ENCODE results near the gene GRPEL1.

The GRPEL1 gene

DNA sequence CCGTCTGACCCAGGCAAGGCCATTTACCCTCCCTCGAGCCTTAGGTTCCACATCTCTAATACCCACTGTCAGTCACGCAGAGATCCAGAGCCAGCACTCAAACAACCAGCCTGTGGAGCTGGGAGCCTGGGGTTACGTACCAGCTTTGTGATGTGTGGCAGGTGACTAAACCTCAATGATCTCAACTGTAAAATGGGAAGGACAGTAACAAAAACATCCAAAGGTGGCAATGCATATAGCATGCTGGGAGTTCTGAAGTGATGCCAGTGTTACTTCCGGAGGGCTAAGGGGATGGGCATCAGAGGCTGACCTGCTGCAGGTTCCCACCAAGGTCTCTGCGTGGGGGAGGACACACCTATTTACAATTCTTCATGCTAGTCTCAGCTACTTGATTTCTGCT is 6.0 kb downstream of the GRPEL1 start:
- H3K4me1 Mint-ChIP-seq (ENCODE audit: low read depth) = peaks cover 32% of the 10 kb centered on the region
- peaks cover 5% of the 10 kb centered on the region for H3K36me3 Mint-ChIP-seq
- no peaks in the 10 kb centered on the region for H3K27me3 Mint-ChIP-seq
- H3K4me3 Mint-ChIP-seq = no peak overlapping the region
- no peak overlapping the region for H3K27ac Mint-ChIP-seq
- no peaks in the 10 kb centered on the region for H3K9me3 Mint-ChIP-seq (ENCODE audit: low read depth)

DNA sequence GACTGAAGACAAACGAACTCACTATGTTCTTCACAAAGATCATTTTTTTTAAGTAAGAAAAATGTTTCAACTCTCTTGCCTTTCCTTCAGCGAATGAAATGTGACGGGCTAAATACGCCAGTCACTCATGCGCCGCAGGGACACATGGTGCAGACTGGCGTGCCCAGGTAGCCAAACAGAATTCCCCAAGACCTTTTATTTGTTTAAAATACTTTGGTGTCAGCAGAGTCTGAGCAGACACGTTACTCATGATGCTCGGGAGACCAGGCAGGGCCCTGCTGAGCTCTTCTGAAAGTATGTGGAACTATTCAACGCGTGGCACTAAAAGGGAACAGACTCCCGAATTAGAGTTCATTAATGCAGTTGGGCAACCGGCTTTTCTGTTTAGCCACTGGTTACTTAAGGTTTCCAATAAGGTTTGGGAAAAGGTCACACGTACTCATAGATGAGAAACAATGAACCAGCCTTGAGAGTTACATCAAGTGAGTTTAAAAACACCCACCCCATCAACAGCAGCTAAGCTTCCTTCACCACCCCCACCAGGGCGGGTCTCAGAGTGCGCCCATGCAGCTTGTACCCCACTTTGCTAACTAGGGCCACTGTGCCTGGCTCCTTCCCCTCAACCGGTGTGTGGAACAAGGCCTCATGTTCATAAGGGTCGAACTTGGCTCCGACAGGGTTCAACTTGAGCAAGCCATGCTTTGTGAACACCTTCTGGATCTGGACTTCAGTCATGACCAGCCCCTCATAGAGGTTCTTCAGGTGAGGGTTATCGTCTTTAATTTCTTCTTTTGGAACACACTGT is 7.3 kb downstream of the GRPEL1 start:
- peaks cover 21% of the 10 kb centered on the region for H3K4me1 Mint-ChIP-seq (ENCODE audit: low read depth)
- no peaks in the 10 kb centered on the region for H3K27me3 Mint-ChIP-seq
- peak overlapping the region; percentile 58 for H3K27ac Mint-ChIP-seq
- H3K4me3 Mint-ChIP-seq = no peak overlapping the region
- no peaks in the 10 kb centered on the region for H3K9me3 Mint-ChIP-seq (ENCODE audit: low read depth)
- H3K36me3 Mint-ChIP-seq = peaks cover 4% of the 10 kb centered on the region

DNA sequence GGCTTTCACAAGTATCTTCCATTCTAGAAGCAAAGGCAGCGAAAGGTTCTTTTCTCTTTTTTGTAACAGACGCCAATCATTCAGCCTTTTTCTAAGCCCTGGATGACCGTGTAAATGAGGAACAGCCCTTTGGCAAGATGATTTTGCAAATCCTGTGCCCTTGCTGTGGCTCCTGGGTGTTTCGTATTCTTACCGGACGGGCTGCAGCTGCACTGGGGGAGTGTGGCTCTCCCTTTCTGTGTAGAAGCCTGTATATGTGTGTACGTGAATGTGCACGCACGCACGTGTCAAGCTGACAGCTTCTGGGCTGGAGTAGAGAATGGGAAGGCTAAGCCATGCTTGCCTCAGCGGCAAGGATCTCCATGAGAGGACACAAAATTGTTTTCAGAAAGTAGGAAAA is 8.2 kb downstream of the GRPEL1 start:
- no peaks in the 10 kb centered on the region for H3K27me3 Mint-ChIP-seq
- H3K4me3 Mint-ChIP-seq = no peak overlapping the region
- H3K27ac Mint-ChIP-seq = no peak overlapping the region
- H3K9me3 Mint-ChIP-seq (ENCODE audit: low read depth) = no peaks in the 10 kb centered on the region
- no peaks in the 10 kb centered on the region for H3K36me3 Mint-ChIP-seq
- H3K4me1 Mint-ChIP-seq (ENCODE audit: low read depth) = peaks cover 15% of the 10 kb centered on the region

DNA sequence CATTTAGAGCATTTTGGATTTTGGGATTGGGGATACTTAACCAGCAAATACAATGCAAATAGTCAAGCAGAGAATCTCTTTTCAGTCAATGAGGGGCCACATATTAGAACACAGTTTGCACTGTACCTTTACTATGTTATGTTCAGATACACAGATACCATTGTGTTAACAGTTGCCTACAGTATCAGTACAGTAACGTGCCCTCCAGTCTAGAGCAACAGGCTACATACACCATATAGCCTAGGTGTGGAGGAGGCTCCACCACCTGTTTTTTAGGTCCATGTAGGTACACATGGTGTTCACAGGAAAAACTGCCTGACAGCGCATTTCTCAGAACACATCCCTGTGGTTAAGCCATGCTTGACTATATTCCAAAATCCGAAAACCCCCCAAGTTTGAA is 9.1 kb downstream of the GRPEL1 start:
- H3K27ac Mint-ChIP-seq = no peak overlapping the region
- no peaks in the 10 kb centered on the region for H3K27me3 Mint-ChIP-seq
- peaks cover 10% of the 10 kb centered on the region for H3K4me1 Mint-ChIP-seq (ENCODE audit: low read depth)
- no peak overlapping the region for H3K4me3 Mint-ChIP-seq
- H3K36me3 Mint-ChIP-seq = peaks cover 2% of the 10 kb centered on the region
- no peaks in the 10 kb centered on the region for H3K9me3 Mint-ChIP-seq (ENCODE audit: low read depth)

DNA sequence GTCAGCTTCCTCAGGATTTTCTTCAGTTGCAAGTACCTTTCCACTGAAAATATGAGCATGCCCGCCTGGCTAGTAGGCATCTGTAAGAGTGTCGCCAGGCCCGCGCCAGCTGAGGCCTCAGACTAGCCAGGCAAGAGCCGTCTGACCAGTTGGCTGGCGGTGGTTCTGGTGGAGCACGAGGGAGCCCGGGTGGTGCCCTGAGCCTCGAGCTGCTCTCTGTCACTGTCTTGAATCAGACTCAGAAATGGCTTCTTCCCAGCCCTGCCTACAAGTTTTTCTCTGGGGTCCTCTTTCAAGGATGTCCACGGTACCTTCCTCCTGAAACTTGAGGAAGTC is 11.9 kb downstream of the GRPEL1 start:
- no peak overlapping the region for H3K4me3 Mint-ChIP-seq
- H3K27me3 Mint-ChIP-seq = no peaks in the 10 kb centered on the region
- H3K9me3 Mint-ChIP-seq (ENCODE audit: low read depth) = no peaks in the 10 kb centered on the region
- H3K36me3 Mint-ChIP-seq = peaks cover 2% of the 10 kb centered on the region
- H3K4me1 Mint-ChIP-seq (ENCODE audit: low read depth) = peaks cover 16% of the 10 kb centered on the region
- H3K27ac Mint-ChIP-seq = peak overlapping the region; percentile 22

DNA sequence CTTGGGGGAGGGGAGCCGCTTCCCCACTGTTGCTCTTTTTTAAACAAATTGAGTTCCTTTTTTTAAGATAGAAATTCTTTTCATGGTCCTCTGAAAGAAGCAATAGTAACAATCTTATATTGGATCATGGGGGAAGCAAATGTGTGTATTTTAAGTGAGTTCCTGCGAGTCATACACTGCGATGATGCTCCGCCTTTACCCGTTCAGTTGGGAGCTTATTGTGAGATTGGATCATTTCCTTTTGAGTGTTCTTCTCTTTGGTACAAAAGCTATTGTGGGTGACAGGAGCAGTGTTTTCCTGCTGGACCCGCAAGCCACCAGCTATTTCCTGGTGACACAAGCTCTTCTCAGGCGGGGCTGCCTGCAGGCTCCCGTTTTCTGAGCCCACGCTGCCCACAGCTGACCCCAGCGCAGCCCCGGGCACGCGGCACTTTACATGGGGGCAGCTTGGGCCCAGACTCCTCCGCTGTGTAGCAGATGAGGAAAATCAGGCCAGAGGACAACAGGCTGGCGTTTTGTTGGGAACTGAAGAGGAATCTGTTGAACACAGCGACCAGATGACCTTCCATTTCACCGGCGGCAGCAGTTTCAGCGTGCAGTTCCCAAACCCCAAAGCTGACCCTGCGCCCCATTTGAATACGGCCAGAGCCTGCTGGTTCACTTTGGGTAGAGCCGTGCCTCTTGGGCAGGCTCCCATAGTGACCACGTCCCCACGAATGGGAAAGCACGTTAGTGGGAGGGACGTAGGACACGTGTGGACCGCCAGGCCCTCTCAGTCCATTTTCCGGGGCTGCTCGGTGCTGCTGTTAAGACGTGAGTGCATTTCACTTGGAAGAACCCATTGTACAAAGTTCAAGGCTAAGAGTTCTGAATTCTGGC is 12.5 kb downstream of the GRPEL1 start:
- Mint-ChIP-seq H3K9me3 (ENCODE audit: low read depth) (no peaks in the 10 kb centered on the region), H3K27me3 (no peaks in the 10 kb centered on the region), H3K4me1 (ENCODE audit: low read depth) (peaks cover 16% of the 10 kb centered on the region), H3K27ac (peak overlapping the region; percentile 22), H3K36me3 (peaks cover 2% of the 10 kb centered on the region), H3K4me3 (no peak overlapping the region)

DNA sequence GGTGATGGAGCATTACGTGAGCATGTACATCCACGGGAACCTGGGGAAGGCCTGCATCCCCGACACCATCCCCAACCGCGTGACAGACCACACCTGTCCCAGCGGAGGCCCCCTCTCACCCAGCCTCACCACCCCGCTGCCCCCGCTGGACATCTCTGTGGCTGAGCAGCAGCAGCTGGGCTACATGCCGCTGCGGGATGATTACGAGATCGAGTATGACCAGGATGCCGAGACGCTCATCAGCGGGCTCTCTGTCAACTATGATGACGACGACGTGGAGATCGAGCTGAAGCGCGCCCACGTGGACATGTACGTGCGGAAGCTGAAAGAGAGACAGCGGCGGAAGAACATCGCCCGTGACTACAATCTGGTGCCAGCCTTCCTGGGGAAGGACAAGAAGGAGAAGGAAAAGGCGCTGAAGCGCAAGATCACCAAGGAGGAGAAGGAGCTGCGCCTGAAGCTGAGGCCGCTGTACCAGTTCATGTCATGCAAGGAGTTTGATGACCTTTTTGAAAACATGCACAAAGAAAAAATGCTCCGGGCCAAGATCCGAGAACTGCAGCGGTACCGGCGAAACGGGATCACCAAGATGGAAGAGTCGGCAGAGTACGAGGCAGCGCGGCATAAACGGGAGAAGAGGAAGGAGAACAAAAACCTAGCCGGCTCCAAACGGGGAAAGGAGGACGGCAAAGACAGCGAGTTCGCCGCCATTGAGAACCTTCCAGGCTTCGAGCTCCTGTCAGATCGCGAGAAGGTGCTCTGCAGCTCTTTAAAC is 13.6 kb downstream of the GRPEL1 start:
- Mint-ChIP-seq H3K27ac (no peak overlapping the region), H3K4me1 (ENCODE audit: low read depth) (peaks cover 22% of the 10 kb centered on the region), H3K9me3 (ENCODE audit: low read depth) (no peaks in the 10 kb centered on the region), H3K27me3 (no peaks in the 10 kb centered on the region), H3K4me3 (no peak overlapping the region), H3K36me3 (peaks cover 2% of the 10 kb centered on the region)

DNA sequence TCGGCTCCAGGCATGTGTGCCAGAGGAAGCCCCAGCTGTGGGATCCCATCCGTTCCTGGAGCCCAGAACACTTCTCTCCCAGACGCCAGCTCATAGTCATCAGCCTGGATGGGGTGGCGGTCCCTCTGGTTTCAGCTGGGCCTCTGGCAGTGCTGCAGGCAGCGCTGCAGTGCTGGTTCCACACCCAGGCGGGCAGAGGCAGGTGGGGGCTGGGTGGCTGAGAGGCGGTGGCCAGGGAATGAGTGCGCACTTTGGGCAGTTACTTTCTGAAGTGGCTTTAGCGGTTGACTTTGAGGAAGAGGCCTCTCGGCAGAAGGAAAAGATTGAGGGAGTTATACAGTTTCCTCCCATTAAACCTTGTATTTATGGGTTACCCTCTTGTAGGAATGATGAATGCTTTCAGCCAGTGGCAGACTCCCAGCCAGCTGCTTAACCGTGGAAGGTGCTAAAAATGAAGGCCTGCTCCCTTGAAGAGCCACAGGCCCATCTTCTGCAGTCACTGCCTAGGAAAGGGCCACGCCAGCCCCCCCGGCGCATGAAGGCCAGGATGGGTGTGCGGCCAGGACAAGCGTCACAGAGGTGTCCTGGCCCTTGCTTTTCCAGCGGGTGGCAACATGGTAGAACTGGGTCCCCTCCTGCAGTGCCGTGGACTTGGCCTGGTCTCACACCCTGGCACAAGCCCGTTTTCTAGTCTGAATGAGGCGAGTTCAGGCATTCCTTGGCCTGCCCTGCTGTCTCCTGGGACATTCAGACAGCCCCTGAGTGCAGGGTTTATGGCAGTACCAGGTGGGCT is 14.7 kb downstream of the GRPEL1 start:
- Mint-ChIP-seq H3K27ac (peak overlapping the region; percentile 28), H3K27me3 (no peaks in the 10 kb centered on the region), H3K36me3 (peaks cover 5% of the 10 kb centered on the region), H3K9me3 (ENCODE audit: low read depth) (no peaks in the 10 kb centered on the region), H3K4me1 (ENCODE audit: low read depth) (peaks cover 27% of the 10 kb centered on the region), H3K4me3 (no peak overlapping the region)

DNA sequence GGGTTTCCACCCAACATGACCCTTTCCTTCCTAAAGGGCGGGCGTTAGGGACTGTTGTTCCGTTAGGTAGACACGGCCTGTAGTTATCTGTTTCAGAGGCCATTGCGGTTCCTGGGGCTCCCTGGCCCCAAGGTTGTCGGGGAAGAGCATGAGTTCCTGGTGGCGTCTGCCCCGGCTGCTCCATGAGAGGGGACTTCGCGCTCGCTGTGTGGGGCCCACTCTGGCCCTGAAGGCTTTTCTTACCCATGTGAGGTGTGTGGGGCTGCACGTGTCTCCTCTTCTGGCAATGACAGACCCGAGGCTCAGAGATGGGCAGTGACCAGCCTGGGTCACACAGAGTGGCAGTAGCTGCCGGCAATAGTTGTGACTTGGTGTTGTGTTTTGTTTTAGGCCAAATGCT is 15.6 kb downstream of the GRPEL1 start:
- Mint-ChIP-seq H3K36me3 (peaks cover 5% of the 10 kb centered on the region), H3K27me3 (no peaks in the 10 kb centered on the region), H3K4me3 (no peak overlapping the region), H3K9me3 (ENCODE audit: low read depth) (no peaks in the 10 kb centered on the region), H3K27ac (no peak overlapping the region), H3K4me1 (ENCODE audit: low read depth) (peaks cover 31% of the 10 kb centered on the region)

DNA sequence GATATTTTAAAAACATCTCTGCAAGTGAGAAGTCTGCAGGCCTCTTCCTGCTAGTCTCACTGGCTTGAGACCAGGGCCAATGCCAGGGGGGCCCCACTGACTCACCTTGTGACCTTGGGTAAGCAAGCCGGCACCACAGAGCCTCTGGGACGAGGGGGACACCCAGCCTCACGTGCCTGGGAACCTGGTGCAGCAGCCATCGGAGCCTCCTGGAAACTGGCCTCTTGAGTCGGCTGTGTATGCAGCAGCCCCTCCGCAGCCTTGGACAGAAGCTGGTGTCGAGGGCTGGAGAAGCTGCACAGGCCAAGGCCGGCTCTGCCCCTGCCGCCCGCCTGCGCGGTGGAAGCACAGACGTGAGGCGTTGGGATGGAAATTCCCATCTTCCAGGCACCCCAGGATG is 16.0 kb downstream of the GRPEL1 start:
- H3K4me3 Mint-ChIP-seq = no peak overlapping the region
- H3K9me3 Mint-ChIP-seq (ENCODE audit: low read depth) = no peaks in the 10 kb centered on the region
- H3K36me3 Mint-ChIP-seq = peaks cover 5% of the 10 kb centered on the region
- H3K27ac Mint-ChIP-seq = no peak overlapping the region
- H3K4me1 Mint-ChIP-seq (ENCODE audit: low read depth) = peaks cover 35% of the 10 kb centered on the region
- H3K27me3 Mint-ChIP-seq = no peaks in the 10 kb centered on the region

DNA sequence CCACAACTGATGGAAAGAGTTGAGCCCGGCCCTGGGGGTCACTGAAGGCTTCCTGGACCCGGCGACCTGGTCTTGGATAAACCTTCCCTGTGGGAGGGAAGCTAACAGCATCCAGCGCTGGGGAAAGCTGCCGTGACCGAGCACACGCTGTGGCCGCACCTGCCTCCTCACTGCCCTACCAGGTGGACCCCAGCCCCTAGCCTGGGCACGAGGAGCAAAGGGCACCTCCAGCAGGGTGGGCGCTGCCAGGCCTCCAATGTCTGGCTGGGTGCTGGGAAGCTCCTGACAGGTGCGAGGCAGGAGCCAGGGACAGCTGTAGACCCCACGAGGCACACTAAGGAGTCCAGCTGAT is 16.7 kb downstream of the GRPEL1 start:
- Mint-ChIP-seq H3K36me3 (peaks cover 5% of the 10 kb centered on the region), H3K4me3 (no peak overlapping the region), H3K27ac (no peak overlapping the region), H3K9me3 (ENCODE audit: low read depth) (no peaks in the 10 kb centered on the region), H3K4me1 (ENCODE audit: low read depth) (peaks cover 41% of the 10 kb centered on the region), H3K27me3 (no peaks in the 10 kb centered on the region)

DNA sequence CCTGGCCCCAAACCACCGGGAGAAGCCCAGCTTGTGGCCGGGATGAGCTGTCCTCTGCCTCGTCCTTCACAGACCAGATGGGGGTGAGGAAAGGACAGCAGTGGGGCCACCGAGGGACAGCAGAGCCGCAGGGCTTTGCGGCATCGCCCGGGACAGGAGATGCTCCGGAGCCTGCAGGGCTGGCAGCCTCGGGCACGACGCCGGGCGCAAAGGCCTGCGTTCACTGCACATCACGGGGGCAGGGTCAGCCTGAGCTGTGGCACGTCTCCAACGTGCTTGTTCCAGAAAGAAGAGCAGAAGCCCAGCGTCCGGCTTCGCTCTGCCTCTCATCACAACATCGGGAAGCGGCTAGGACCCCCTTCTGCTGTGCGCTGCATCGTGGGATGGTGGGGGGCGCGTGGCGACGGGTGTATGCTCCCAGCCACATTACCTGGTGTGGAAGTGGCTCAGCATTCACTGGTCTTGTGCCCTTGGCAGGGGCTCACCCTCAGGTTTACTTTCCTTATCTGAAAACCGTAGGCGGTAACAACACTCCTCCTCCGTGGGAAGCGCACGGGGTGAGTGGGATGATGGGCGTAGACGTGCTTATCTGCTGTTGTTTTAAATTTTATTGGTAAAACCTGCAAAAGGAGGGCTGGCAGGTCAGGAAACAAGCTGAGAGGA is 17.3 kb downstream of the GRPEL1 start:
- Mint-ChIP-seq H3K36me3 (peaks cover 5% of the 10 kb centered on the region), H3K27me3 (no peaks in the 10 kb centered on the region), H3K9me3 (ENCODE audit: low read depth) (no peaks in the 10 kb centered on the region), H3K27ac (no peak overlapping the region), H3K4me3 (no peak overlapping the region), H3K4me1 (ENCODE audit: low read depth) (peaks cover 46% of the 10 kb centered on the region)

DNA sequence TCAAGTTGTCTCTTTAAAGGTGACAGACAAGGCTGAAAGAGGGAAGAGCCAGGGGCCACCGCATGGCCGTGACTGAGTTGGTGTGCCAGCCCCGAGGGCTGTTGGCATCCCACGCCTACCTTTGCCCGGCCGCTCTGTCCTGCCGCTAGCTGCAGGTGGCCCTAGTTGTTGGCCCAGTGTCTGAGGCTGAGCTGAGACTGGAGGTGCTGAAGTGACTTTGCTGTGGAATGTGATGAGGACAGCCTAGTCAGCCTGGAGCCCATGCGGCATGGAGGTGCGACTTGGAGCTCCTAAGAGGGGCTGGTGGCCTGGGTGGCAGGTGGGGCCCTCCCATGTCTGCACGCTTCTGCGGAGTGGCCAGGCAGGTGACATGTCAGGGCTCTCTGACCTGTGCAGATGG is 18.1 kb downstream of the GRPEL1 start:
- H3K4me3 Mint-ChIP-seq = no peak overlapping the region
- H3K27me3 Mint-ChIP-seq = no peaks in the 10 kb centered on the region
- H3K36me3 Mint-ChIP-seq = peaks cover 7% of the 10 kb centered on the region
- H3K9me3 Mint-ChIP-seq (ENCODE audit: low read depth) = no peaks in the 10 kb centered on the region
- peaks cover 55% of the 10 kb centered on the region for H3K4me1 Mint-ChIP-seq (ENCODE audit: low read depth)
- H3K27ac Mint-ChIP-seq = no peak overlapping the region

DNA sequence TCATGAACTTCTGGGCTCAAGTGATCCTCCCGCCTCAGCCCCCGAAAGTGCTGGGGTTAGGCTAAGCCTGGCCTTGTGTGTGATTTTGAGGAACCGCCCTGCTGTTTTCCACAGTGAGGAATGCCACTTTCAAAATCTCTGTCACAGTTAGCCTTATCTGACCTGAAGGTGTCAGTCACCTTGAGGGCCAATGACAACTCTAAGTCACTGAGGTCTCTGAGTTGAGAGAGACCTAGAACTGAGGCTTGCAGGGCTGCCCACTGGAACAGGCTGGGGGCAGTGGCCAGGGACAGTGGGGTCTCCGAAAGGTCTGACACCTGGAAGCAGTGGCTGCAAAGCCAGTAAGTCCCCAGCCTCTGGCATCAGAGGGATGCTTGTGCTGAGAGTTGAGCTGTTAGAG is 18.6 kb downstream of the GRPEL1 start:
- Mint-ChIP-seq H3K27ac (no peak overlapping the region), H3K9me3 (ENCODE audit: low read depth) (no peaks in the 10 kb centered on the region), H3K27me3 (no peaks in the 10 kb centered on the region), H3K36me3 (peaks cover 5% of the 10 kb centered on the region), H3K4me1 (ENCODE audit: low read depth) (peaks cover 58% of the 10 kb centered on the region), H3K4me3 (no peak overlapping the region)

Measured in activated naive CD8-positive, alpha-beta T cell (primary cell).